ENCODE results near the gene NLRP1. TPM values are rescaled to one million over a fixed set of nuclear protein-coding genes. Genes with fewer than 3 reads are reported as not detected.

NLRP1 gene
- total and polyA plus RNA-seq, 9 of the 15 experiments (the other 6 are each of a cell fraction or from before 2014, with no cell fraction given) = 4.0 to 69.4 (median 27.7) TPM

DNA sequence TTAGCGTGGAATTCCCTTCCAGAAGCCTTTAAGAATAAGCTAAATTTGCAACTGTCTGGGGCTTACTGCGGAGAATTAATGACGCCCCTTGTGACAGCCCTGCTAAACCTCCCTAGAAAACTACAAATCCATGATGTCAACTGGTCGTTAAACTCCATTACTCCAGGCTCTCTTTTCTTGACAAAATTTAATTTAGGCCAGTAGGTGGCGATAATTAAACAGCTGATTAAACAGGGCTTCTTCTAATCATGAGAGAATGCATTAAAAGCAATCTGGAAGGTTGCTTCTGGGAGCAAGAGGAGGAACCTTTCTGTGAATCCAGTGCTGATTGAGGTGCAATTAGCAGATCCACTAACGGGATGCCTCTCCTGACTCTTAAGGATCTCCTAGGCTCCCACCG lies 8.1 kb upstream of the NLRP1 start:
- Histone ChIP-seq H3K79me2 (ENCODE audit: control insufficient read depth, insufficient read depth, low read length) (peaks cover 4% of the 10 kb centered on the region), H4K20me1 (replicated peaks; ENCODE audit: control insufficient read depth, insufficient read depth, low read length) (peaks cover 7% of the 10 kb centered on the region), H3K27me3 (ENCODE audit: control insufficient read depth in 2 of 2, insufficient read depth in 2 of 2, low read length in 2 of 2) (no peaks in the 10 kb centered on the region), H3K4me1 (replicated peaks in 1 of 2; ENCODE audit: control insufficient read depth in 2 of 2, insufficient read depth in 2 of 2, low read length in 2 of 2) (no peaks in the 10 kb centered on the region), H3K9ac (ENCODE audit: insufficient read depth in 1 of 2, low read depth in 2 of 2, low read length in 2 of 2) (no peak overlapping the region), H3K36me3 (ENCODE audit: control insufficient read depth, insufficient read depth, low read length) (peaks cover 10% of the 10 kb centered on the region; the same call in 1 of the 3 replicates), H3K9me1 (ENCODE audit: control insufficient read depth, insufficient read depth, low read length) (peaks cover 3% of the 10 kb centered on the region), H3K4me3 (no peak overlapping the region), H2AFZ (ENCODE audit: low read depth, low read length) (no peak overlapping the region), H3K4me2 (ENCODE audit: insufficient read depth, low read length) (no peak overlapping the region), H3K27ac (ENCODE audit: extremely low read depth, low read depth, low read length) (no peak overlapping the region), H3K9me3 (replicated peaks; ENCODE audit: control insufficient read depth, insufficient read depth, low read depth, low read length) (no peaks in the 10 kb centered on the region)
- ChIA-PET POLR2A (interaction anchor here (1.3 kb wide), 1 partner anchor 18 kb away, joined by 3 read pairs; no protein-coding TSS in a partner anchor), CTCF (ENCODE audit: low intra/inter-chr PET ratio) (interaction anchor here (0.8 to 1.3 kb wide), 2 partner anchors 830 to 844 kb away, joined by 3 read pairs; no protein-coding TSS in a partner anchor)
- intact Hi-C loops (cut with micrococcal nuclease) (loop anchor here (10.0 kb wide), 1 partner anchor 832 kb away; no protein-coding TSS in a partner anchor), in situ Hi-C loops (cut with MboI) (no loop called here)
- 33% methylated on average over 7 of the region's 7 CpGs for WGBS (ENCODE audit: insufficient coverage, low coverage, missing lambda C conversion rate)
- ATAC-seq = peak; percentile 59
- BruUV-seq (replicated peaks) = no TSS peak
- FAIRE-seq = peak; percentile 72
- DNase-seq (ENCODE audit: extremely low read depth in 1 of 4, low spot score in 3 of 4) = peak in 1 of 4 experiments; percentile 17
- TF ChIP-seq, protein P1, sequence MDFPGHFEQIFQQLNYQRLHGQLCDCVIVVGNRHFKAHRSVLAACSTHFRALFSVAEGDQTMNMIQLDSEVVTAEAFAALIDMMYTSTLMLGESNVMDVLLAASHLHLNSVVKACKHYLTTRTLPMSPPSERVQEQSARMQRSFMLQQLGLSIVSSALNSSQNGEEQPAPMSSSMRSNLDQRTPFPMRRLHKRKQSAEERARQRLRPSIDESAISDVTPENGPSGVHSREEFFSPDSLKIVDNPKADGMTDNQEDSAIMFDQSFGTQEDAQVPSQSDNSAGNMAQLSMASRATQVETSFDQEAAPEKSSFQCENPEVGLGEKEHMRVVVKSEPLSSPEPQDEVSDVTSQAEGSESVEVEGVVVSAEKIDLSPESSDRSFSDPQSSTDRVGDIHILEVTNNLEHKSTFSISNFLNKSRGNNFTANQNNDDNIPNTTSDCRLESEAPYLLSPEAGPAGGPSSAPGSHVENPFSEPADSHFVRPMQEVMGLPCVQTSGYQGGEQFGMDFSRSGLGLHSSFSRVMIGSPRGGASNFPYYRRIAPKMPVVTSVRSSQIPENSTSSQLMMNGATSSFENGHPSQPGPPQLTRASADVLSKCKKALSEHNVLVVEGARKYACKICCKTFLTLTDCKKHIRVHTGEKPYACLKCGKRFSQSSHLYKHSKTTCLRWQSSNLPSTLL (IDR thresholded peaks at IDR 0.05) = no peak
- TF ChIP-seq PRMT5 (CRISPR knock-in tag; IDR thresholded peaks at IDR 0.05) = no peak
- no peak for TF ChIP-seq OTX1 (CRISPR knock-in tag; IDR thresholded peaks at IDR 0.05)
- TF ChIP-seq, protein P2, sequence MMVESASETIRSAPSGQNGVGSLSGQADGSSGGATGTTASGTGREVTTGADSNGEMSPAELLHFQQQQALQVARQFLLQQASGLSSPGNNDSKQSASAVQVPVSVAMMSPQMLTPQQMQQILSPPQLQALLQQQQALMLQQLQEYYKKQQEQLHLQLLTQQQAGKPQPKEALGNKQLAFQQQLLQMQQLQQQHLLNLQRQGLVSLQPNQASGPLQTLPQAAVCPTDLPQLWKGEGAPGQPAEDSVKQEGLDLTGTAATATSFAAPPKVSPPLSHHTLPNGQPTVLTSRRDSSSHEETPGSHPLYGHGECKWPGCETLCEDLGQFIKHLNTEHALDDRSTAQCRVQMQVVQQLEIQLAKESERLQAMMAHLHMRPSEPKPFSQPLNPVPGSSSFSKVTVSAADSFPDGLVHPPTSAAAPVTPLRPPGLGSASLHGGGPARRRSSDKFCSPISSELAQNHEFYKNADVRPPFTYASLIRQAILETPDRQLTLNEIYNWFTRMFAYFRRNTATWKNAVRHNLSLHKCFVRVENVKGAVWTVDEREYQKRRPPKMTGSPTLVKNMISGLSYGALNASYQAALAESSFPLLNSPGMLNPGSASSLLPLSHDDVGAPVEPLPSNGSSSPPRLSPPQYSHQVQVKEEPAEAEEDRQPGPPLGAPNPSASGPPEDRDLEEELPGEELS (CRISPR knock-in tag; IDR thresholded peaks at IDR 0.05; ENCODE audit: borderline replicate concordance) = no peak
- TF ChIP-seq, protein P3, sequence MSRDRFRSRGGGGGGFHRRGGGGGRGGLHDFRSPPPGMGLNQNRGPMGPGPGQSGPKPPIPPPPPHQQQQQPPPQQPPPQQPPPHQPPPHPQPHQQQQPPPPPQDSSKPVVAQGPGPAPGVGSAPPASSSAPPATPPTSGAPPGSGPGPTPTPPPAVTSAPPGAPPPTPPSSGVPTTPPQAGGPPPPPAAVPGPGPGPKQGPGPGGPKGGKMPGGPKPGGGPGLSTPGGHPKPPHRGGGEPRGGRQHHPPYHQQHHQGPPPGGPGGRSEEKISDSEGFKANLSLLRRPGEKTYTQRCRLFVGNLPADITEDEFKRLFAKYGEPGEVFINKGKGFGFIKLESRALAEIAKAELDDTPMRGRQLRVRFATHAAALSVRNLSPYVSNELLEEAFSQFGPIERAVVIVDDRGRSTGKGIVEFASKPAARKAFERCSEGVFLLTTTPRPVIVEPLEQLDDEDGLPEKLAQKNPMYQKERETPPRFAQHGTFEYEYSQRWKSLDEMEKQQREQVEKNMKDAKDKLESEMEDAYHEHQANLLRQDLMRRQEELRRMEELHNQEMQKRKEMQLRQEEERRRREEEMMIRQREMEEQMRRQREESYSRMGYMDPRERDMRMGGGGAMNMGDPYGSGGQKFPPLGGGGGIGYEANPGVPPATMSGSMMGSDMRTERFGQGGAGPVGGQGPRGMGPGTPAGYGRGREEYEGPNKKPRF (IDR thresholded peaks at IDR 0.05; ENCODE audit: low read depth, low read length) = no peak
- TF ChIP-seq, protein P4, sequence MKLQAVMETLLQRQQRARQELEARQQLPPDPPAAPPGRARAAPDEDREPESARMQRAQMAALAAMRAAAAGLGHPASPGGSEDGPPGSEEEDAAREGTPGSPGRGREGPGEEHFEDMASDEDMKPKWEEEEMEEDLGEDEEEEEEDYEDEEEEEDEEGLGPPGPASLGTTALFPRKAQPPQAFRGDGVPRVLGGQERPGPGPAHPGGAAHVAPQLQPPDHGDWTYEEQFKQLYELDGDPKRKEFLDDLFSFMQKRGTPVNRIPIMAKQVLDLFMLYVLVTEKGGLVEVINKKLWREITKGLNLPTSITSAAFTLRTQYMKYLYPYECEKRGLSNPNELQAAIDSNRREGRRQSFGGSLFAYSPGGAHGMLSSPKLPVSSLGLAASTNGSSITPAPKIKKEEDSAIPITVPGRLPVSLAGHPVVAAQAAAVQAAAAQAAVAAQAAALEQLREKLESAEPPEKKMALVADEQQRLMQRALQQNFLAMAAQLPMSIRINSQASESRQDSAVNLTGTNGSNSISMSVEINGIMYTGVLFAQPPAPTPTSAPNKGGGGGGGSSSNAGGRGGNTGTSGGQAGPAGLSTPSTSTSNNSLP (IDR thresholded peaks at IDR 0.05; ENCODE audit: borderline replicate concordance, low read depth, low read length) = 0 out of 2 replicates have a peak, but pooled peaks have one; percentile 70
- TF ChIP-seq C11orf30 (IDR thresholded peaks at IDR 0.05; ENCODE audit: low read depth) = no peak
- no peak for TF ChIP-seq BRD4 (IDR thresholded peaks at IDR 0.05)
- TF ChIP-seq NFATC3 (IDR thresholded peaks at IDR 0.05) = no peak
- no peak for TF ChIP-seq CBFB (CRISPR knock-in tag; IDR thresholded peaks at IDR 0.05)
- TF ChIP-seq MYBL2 (IDR thresholded peaks at IDR 0.05; ENCODE audit: low read depth) = no peak
- no peak for TF ChIP-seq MYBL2 (CRISPR knock-in tag; IDR thresholded peaks at IDR 0.05; ENCODE audit: borderline replicate concordance)

Data from K562 (cell line).